ENCODE data around the gene COPG1. TPM values are rescaled to one million over a fixed set of nuclear protein-coding genes. Genes with fewer than 3 reads are reported as not detected.

COPG1 gene
- total RNA-seq, 1 donor from 2014 or later: 122 TPM

- intact Hi-C loops (cut with DNase I): no loop called here
- no peak for DNase-seq (ENCODE audit: low spot score)
Observed at GRCh38 chr3:129310111-129311011, 61.0 kb downstream of the COPG1 start.

DNA sequence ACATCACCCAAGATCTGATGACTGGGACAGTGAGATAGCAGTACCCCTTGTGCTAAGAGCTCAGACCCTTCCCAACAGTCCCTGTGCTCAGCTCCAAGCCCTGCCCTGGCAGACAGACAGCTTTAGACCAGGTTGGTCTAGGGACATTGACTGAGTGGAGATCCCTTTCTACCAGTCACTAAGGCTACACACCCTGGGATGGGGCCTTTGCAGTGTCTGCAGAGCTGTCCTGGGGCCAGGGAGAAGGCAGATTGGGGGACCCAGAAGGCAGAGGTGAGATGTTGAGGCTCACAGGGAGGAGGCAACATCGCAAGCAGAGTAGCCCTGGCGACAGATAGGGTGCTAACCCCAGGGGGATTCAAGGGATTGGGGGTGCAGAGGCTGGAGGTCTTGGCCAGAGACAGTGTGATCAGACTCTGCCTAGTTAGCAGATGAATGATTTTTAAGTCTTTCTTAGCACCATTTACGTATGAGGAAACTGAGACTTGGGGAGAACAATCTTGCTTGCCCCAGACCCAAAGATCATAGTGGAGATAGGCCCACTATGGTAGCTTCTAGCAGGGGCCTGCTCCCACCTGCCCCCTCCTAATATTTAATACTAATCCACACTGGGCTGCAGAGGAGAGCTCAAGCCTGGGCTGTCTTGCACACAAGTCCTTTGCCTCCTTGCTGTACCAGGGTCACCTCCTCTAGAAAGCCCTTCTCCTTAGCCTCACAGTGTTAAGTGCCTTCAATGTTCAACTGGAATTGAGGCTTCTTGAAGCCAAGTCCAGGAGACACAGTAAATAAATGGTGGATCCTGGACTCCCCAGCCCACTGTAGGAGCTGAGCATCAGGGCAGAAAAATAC lies 61.9 kb downstream of the COPG1 start:
- intact Hi-C loops (cut with DNase I): no loop called here
- no peak for DNase-seq (ENCODE audit: low spot score)

DNA sequence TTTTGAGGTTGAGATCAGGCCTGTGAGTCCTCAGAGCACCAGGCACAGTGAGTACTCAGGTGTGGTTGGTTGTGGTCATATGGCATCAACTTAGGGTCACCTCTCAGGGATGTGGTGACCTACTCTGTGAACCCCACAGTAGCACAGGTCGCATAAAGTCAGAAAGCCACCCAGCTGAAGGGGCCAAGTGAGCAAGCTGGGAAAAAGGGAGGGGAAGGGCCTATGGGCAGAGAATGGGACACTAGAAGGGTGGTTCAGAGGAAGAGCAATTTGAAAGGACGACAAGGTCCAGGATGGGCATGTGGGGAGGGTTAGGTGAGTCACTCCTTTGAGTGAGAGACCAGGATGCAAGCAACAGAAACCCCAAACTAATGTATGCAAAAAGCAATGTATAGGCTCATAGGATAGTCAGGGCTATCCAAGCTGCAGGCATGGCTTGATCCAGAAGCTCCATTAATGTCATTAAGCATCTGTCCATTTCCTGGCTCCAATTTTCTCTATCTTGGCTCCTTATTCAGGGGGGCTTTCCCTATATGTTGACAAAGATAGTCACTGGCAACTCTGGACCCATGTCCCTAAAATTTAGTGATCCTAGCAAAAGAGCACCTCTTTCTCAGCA lies 62.7 kb downstream of the COPG1 start:
- intact Hi-C loops (cut with DNase I): no loop called here
- DNase-seq (ENCODE audit: low spot score): no peak

DNA sequence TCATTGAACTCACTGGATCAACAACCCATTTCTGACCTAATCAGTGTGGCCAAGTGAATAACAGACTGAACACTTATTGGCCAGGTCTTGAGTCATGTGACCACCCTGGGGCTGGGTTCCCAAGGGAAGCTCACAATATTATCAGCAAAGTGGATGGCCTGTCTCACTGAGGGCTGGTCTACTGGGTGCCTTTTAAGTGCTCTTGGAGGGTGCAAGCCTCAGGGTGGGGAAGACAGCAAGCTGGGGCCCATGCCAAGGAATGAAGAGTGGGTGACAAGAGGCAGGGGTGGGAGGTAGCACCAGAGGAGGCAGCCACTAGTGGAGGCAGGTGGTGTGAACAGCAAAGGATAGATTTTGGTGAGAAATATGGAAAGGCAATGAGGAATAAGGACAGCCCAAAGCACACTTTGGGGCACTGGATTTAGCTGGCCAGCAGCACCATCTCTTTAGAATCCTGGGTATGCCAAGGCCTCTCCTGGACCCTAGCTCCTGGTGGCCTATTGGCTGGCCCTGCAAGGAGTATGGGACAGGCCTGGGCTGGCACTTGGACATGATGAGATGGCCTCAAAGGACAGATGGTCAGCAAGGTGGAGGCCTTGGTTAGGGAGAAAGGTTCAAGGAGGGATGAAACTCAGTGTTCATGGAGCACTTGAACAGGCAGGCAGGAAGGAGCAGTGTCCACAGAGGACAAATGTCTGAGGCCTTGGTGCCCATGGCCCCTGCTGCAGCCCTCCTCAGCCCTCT lies 63.4 kb downstream of the COPG1 start:
- intact Hi-C loops (cut with DNase I): no loop called here
- no peak for DNase-seq (ENCODE audit: low spot score)

DNA sequence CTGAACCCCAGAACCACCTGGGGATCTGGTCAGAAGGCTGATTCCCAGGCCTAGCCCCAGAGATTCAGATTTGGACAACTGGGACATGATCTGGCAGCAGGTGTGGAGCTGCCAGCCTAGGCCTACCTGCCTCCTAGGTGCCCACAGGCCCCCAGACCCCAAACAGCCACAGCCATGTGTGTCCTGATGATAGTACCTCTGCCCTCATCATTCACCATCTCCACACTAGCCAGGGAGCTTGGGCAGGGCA lies 63.9 kb downstream of the COPG1 start:
- no peak for DNase-seq (ENCODE audit: low spot score)
- intact Hi-C loops (cut with DNase I): no loop called here

GRCh38 chr3:129313665-129314385 lies 64.4 kb downstream of the COPG1 start:
- no peak for DNase-seq (ENCODE audit: low spot score)
- intact Hi-C loops (cut with DNase I): no loop called here

DNA sequence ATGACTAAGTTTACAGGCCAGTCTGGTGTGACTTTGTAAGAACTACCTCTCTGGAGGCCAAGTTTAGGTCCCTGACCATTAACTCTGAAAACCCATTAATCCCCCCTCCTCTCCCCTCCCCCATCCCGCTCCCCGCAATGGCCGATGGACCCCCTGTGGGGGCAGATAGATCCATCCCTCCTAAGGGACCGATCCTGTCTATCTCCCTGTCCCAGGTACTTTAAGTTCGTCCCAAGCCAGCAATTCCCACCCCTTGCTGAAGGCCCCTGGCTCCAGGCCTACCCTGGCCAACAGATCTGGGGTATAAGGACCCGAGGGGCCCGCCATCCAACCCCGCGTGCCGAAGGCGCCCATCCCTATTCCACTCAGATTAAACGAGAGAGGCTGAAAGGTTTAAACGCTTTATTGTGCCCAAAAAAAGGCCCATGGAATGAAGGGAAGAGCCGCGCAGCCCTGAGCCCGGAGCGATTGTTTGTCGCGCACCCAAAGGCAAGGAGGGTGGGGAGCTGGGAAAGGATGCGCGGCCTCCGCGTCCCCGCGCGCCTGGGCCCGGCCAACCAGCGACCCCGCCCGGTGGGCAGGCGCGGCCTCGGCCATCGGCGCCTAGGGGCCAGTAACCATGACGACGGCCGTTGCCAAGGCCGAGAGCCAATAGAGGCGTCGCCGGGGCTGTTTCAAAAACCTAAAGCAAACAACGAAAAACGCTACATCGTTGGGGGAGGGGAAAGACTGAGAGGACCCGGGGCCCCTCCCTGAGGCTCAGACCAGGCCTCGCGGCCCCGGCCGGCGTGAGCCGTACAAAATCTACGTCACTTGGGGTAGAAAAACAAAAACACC lies 65.2 kb downstream of the COPG1 start:
- DNase-seq (ENCODE audit: low spot score): peak; percentile 91
- intact Hi-C loops (cut with DNase I): no loop called here

DNA sequence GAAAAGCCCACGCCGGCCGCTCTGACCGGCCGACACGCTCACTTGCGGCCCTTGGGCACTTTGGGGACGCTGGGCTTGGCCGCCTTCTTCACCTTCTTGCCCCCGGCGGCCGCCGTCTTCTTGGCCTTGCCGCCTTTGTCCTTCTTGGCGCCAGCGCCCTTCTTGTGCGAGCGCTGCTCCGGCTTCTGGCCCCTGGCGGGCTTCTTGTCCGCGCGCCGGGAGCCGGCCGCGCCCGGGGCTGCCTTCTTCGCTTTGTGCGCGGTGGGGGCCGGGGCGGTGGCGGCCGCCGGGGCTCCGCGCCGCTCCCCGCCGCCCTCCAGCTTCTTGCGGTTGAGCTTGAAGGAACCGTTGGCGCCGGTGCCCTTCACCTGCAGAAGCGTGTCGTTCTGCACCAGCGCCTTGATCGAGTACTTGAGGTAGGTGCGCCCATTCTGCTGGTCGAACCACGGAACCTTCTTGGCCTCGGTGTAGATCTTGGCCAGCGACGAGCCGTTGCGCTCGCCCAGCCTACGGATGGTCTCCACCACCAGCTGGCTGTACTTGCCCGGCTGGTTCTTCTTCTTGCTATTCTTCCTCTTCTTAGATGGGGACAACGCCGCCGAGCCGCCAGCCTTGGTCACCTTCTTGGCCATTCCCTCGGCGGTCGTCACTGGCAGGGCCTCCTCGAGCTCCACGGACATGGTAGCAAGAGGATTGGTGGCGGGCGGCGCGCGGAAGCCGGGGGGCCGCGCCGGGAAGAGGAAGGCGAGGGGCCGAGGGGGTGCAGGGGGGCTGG lies 66.0 kb downstream of the COPG1 start:
- DNase-seq (ENCODE audit: low spot score): no peak
- intact Hi-C loops (cut with DNase I): no loop called here

DNA sequence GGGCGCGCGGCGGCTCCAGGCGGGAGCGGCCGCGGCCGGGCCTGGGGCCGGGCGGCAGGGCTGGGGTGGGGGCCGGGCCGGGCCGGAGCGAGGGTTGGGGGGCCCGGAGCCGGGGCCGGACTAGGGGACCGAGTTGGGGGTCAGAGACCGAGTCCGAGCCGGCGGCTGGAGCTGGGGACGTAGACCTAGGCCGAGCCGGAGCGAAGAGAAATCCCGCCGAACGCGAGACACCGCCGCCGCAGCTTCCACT lies 66.5 kb downstream of the COPG1 start:
- no peak for DNase-seq (ENCODE audit: low spot score)
- intact Hi-C loops (cut with DNase I): loop anchor here (2.0 kb wide), 2 partner anchors 37 to 67 kb away; partner anchors contain the start of genes COPG1 and HMCES

DNA sequence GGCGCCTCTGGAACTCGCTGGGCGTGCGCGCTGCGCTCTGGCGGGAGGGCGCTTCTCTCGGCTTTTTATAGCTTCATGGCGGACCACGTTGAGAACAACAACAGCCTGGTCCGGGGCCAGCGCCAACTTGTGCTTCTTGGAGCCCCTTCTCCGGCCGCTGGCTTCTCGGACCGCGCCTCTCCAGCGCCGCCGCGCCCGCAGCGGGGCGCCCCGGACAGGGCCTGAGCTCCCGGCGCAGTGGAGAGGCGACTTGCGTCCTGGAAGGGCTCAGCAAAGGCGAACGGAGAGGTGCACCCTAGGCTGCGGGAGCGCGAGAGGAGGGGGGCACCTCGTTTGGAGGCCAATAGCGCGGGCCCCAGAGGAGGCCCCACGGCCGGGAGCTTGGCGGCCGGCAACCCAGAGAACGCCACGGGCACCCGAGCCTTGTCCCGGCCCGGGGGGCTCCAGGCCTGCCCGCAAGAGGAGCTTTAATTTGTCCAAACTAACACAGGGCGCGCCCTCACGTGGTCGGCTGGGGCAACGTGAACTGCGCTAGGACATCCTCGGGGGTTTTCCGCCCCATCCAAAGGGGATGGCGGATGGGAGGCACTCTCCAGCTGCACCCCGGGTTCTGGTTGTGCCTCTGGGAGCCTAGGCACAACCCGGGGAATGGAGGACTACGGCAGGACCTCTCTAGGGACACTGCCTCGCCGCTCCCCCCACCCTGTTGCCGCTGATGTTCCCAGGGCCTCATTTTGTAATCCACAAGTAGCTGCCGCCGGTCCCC lies 67.0 kb downstream of the COPG1 start:
- intact Hi-C loops (cut with DNase I): loop anchor here (2.0 kb wide), 2 partner anchors 38 to 68 kb away; partner anchors contain the start of genes COPG1 and HMCES
- peak; percentile 92 for DNase-seq (ENCODE audit: low spot score)

DNA sequence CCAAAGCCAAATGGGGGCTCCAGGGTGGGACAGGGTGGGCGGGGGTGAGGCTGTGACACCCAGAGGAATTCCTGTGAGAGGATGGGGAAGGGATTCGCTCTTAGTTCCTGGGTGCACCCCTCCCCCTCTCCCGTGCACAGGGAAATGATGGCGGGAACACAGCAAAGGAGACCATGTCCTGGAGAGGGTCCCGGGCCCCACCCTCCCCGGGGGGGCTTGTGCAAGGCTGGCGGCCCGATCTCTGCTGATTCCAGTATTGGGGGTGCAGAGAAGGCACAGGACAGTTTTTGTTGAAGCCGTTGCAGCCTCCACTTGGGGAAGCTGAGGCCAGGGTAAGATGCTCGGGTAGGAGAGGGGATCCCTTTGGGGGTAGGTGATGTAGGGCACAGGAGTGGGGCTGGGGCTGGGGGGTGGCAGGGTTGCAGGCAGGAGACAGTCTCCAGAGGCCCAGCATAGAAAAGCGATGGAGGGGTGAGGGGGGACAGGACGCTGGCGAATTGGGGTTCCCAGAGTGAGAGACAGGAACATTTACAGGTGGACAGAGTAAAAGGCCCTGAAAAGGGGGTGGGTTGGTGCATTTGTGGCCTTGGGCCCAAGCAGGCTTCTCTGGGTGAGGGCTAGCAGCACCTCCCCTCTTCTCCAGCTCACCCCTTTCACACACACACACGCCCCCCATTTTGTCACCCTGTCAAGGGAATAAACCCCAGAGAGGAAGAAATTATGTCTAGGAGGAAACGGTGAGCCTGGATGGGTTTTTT lies 67.8 kb downstream of the COPG1 start:
- intact Hi-C loops (cut with DNase I): loop anchor here (2.0 kb wide), 2 partner anchors 38 to 68 kb away; partner anchors contain the start of genes COPG1 and HMCES
- no peak for DNase-seq (ENCODE audit: low spot score)

DNA sequence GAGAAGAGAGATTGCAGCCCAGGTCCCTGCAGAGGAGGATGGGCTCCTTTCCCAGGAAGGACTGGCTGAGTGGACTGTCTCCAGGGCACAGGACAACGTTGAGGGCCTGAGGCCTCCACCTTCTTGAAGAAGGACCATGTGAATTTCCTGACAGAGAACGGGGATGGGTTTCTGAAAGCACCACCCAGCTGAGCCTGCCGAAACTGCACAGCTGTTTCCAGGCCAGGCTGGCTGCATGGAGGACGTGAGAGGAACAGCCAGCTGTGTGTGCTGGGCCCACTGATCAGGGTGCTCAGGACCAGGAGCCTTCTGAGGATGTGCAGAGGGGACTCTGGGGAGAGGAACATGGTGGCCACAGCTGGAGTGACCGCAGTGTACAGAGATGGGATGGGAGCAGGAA lies 68.4 kb downstream of the COPG1 start:
- intact Hi-C loops (cut with DNase I): loop anchor here (2.0 kb wide), 2 partner anchors 39 to 69 kb away; partner anchors contain the start of genes COPG1 and HMCES
- no peak for DNase-seq (ENCODE audit: low spot score)

DNA sequence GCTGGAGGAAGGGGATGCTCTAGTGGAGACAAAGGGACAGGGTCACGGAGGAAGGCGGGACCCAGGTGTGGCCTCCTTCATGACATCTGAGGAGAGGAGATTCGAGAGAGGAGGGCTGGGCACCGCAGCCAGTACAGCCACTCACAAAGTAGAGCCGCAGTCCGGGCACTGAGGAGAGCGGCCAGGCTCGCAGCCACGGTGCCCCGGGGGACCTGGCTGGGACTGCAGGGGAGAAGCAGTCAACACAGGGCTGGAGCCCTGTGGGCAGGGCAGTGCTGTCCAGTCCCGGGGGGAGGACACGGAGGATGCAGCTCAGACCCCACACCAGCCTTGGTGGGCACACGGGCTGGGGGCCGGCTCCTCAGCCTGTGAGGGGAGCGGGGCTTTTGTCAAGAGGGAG lies 69.5 kb downstream of the COPG1 start:
- DNase-seq (ENCODE audit: low spot score): no peak
- intact Hi-C loops (cut with DNase I): no loop called here

DNA sequence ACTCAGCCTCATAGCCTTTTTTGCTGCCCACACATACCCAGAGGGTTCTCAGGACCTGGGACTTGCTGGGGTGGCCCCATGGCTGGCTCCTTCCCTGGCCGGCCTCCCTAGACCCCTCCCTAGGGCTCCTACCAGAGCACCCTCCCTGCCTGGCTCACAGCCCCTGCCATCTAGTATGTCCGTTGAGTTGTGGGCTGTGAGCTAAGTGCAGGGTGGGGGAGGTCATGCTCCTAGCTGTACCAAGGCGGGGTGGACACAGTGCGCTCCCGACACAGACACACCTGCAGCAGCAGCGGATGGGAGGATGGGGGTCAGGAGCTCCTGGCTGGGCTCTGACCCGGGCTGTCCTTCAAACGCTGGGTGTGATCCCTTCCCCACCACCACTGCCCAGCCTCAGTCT lies 70.9 kb downstream of the COPG1 start:
- intact Hi-C loops (cut with DNase I): no loop called here
- no peak for DNase-seq (ENCODE audit: low spot score)

- intact Hi-C loops (cut with DNase I): no loop called here
- no peak for DNase-seq (ENCODE audit: low spot score)
Observed at GRCh38 chr3:129320825-129321487, 71.5 kb downstream of the COPG1 start.

DNA sequence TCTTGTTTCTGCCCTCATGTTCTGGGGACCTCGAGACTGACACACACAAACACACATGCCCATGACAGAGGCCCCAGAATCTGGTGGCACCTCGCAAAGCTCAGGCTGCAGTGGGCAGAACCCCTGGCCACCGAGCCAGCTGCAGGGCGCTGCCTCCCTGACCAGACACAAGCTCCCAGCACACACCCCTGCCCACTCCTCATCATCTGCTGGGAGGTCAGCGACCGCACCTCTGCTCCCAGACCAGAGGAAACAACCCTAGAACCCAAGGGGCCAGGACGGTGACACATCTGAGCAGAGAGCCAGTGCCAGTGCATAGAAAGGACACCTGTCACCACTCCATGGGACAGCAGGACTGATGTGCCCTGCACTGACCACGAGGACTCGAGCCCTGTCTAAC lies 72.5 kb downstream of the COPG1 start:
- intact Hi-C loops (cut with DNase I): no loop called here
- DNase-seq (ENCODE audit: low spot score): no peak
